NCI-H446 (cell line): ENCODE measurements around the gene SEC62.
"Not testable (repeated sequence)": the region's sequence is repeated elsewhere in the genome, so short reads cannot be mapped to it uniquely, and the experiment has no call there.

Experiments used
- DNase-seq, 2 experiments: peaks; one replicate each; lab custom pipeline; 2025; lab: John Stamatoyannopoulos, UW

SEC62 gene

DNA sequence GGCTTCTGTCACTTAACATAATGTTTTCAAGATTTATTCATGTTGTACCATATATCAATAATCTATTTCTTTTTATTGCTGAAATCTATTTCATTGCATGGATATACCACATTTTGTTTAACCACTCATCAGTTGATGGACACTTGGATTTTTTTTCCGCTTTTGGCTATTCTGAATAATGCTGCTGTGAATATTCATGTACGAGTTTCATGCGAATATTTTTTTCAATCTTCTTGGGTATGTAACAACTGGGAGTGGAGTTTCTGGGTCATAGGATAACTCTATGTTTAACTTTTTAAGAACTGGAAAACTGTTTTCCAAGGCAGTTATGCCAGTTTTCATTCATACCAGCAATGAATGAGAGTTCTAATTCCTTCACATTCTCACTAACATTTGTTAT is 49.5 kb downstream of the SEC62 start:
- DNase-seq = no peak

- DNase-seq = not testable (repeated sequence)
These were observed 52.7 kb downstream of the SEC62 start for GRCh38 chr3:170019306-170019705.

DNA sequence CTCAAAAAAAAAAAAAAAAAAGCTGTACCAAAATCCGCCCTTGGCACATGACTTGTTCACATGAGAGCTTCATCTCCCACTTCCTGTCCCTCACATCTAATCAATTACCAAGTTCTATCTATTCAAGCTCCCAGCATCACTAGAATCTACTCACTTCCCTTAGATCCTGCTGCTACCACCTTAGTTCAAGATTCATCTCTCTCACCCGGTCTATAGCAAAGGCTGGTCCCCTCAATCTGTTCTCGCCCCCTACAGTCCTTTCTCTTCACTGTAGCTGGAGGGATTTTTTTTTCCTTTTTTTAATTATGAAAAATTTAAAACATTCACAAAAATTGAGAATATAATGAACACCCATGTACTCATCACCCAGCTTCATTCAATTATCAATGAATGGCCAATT is 54.5 kb downstream of the SEC62 start:
- no peak for DNase-seq

GRCh38 chr3:170022336-170022735 is 55.7 kb downstream of the SEC62 start:
- no peak for DNase-seq

GRCh38 chr3:170023165-170023564 is 56.6 kb downstream of the SEC62 start:
- no peak for DNase-seq

GRCh38 chr3:170024581-170024980 is 58.0 kb downstream of the SEC62 start:
- DNase-seq = no peak

DNA sequence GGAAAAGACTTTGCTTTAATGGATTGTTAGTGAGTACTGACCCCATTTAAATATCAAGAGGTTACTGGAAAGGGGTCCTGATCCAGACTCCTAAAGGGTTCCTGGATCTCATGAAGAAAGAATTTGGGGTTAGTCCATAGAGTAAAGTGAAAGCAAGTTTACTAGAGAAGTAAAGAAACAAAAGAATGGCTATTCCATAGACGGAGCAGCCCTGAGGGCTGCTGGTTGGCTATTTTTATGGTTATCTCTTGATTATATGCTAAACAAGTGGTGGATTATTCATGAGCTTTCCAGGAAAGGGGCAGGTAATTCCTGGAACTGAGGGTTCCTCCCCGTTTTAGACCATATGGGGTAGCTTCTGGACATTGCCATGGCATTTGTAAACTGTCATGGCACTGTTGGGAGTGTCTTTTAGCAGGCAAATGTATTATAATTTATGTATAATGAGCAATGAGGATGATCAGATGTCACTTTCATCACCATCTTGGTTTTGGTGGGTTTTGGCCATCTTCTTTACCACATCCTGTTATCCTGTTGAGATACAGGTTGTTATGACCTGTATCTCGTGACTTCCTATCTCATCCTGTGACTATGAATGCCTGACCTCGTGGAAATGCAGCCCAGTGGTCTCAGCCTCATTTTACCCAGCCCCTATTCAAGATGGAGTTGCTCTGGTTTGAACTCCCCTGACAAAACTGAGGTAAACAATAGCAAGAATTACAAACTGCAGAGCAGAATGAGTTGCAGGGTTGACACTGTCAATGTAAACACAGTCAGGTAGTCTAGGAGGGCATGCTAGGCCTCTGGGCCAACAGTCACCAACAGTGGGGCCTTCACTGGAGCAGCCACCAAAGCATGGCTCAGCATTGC is 60.9 kb downstream of the SEC62 start:
- DNase-seq = no peak

- no peak for DNase-seq
These were observed 66.9 kb downstream of the SEC62 start for GRCh38 chr3:170033489-170033888.

GRCh38 chr3:170037463-170038433 is 71.1 kb downstream of the SEC62 start, which contains the start of gene GPR160:
GPR160 (plus strand) TSS chr3:170037995; CDS start chr3:170083973, 45,978 bp downstream.
- DNase-seq = peak; percentile 21 to 67

DNA sequence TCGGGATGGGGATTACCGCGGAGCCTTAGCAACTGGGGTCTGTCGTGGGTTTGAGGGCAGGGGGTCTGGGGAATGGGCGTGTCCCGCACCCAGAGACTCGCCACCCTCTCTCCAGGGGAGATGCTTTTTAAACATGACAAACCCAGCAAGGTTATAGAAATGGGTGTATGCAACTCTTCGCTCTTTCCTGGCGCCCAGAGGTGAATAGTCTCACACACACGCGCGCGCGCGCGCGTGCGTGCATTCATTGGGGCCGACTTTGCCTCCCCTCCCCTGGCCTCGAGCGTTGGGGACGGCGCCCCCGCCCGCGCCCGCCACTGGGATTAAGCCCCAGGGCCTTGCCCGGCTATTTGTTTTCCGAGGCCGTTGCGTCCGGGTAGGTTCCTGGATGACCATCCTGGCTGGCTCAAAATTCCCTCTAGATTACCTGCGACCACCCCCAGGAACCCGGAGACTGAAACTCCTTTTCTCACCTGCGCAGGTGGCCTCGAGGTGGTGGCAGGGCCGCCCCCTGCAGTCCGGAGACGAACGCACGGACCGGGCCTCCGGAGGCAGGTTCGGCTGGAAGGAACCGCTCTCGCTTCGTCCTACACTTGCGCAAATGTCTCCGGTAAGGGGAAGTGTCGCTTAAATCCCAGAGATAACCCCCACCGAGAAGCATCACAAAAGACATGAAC is 72.0 kb downstream of the SEC62 start:
- no peak for DNase-seq

DNA sequence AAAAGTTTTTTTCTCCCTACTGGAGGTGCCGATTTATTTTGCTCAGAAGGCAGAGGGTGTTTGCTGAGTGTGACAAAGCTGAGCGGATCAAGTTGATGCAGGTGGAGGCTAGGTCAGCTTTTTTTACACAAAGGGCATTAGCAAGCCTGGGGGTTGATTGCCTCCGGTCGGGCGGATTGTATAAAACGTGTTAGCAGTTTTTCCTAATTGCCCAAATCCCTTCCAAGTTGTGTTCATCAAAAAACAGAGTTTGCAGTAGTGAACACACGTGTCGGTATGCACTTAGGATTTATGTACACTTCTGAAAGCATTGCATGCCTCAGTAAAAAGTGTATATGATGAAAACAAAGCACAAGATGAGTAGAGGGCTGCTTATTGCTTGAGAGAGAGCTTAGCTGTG is 73.8 kb downstream of the SEC62 start:
- DNase-seq = no peak

- DNase-seq = no peak
These were observed 76.9 kb downstream of the SEC62 start for GRCh38 chr3:170043506-170043905.

GRCh38 chr3:170044271-170044670 is 77.7 kb downstream of the SEC62 start:
- no peak for DNase-seq

DNA sequence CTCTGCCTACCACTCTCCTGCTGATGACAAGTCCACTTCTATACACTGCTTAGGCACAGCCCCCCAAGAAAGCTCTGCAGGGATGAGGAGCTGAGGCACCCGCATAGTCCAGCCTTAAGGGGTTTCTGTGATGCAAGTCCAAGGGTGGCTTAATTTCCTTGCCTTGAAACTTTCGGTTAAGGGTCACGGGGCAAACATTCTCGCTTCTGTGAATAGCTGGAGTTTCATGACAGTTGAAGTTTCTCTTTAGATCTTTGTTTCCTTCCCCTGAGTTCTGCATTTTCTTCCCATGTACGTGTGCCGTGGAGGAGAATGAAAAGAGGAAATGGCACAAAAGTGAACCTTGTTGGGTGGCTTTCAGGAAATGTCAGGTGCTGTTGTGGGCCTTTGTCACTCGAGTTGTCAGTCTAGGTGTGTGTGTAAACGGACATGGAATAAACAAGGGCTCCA is 78.2 kb downstream of the SEC62 start:
- DNase-seq = no peak

GRCh38 chr3:170046269-170047132 is 79.9 kb downstream of the SEC62 start:
- DNase-seq = no peak

- no peak for DNase-seq
These were observed 80.5 kb downstream of the SEC62 start for GRCh38 chr3:170047133-170047404.
